ENCODE measurements around the gene KMT5B. TPM values are rescaled to one million over a fixed set of nuclear protein-coding genes. Genes with fewer than 3 reads are reported as not detected.

KMT5B gene
- total and polyA plus RNA-seq, 9 donors: 25.5 to 59.1 (median 50.4) TPM

- Histone ChIP-seq H3K36me3 (no peaks in the 10 kb centered on the region), H3K27me3 (no peaks in the 10 kb centered on the region), H3K4me3 (no peak overlapping the region), H3K27ac (no peak overlapping the region), H3K9me3 (no peaks in the 10 kb centered on the region), H3K4me1 (ENCODE audit: insufficient read depth) (peaks cover 14% of the 10 kb centered on the region)
- intact Hi-C loops (cut with DNase I): no loop called here
- 88 to 93% (median 92%) methylated on average over 3 of the region's 3 CpGs for WGBS, 3 donors
- DNase-seq: no peak
- TF ChIP-seq POLR2A (IDR thresholded peaks at IDR 0.05) (no peak), CTCF (IDR thresholded peaks at IDR 0.05) (no peak), EP300 (IDR thresholded peaks at IDR 0.05) (no peak)
Observed at GRCh38 chr11:68194675-68195294, 18.3 kb downstream of the KMT5B start.

- no peak for DNase-seq
- H3K9me3 ChIP-seq: no peaks in the 10 kb centered on the region
- no peak overlapping the region for H3K27ac ChIP-seq
- no peak overlapping the region for H3K4me3 ChIP-seq
- intact Hi-C loops (cut with DNase I): no loop called here
- 73 to 77% (median 76%) methylated on average over 5 of the region's 5 CpGs for WGBS, 3 donors
- H3K4me1 ChIP-seq (ENCODE audit: insufficient read depth): peaks cover 13% of the 10 kb centered on the region
- no peaks in the 10 kb centered on the region for H3K36me3 ChIP-seq
- H3K27me3 ChIP-seq: no peaks in the 10 kb centered on the region
- TF ChIP-seq CTCF (IDR thresholded peaks at IDR 0.05) (no peak), EP300 (IDR thresholded peaks at IDR 0.05) (no peak), POLR2A (IDR thresholded peaks at IDR 0.05) (no peak)
Observed at GRCh38 chr11:68193018-68193417, 20.1 kb downstream of the KMT5B start.

- H3K9me3 ChIP-seq: no peaks in the 10 kb centered on the region
- H3K4me3 ChIP-seq: no peak overlapping the region
- no peak for DNase-seq
- peaks cover 13% of the 10 kb centered on the region for H3K4me1 ChIP-seq (ENCODE audit: insufficient read depth)
- no peaks in the 10 kb centered on the region for H3K27me3 ChIP-seq
- no peak overlapping the region for H3K27ac ChIP-seq
- intact Hi-C loops (cut with DNase I): no loop called here
- 84 to 92% (median 89%) methylated on average over 5 of the region's 5 CpGs for WGBS, 3 donors
- H3K36me3 ChIP-seq: no peaks in the 10 kb centered on the region
- TF ChIP-seq POLR2A (IDR thresholded peaks at IDR 0.05): no peak
- TF ChIP-seq EP300 (IDR thresholded peaks at IDR 0.05): no peak
- TF ChIP-seq CTCF (IDR thresholded peaks at IDR 0.05): no peak
Observed at GRCh38 chr11:68191661-68192579, 21.2 kb downstream of the KMT5B start.

- intact Hi-C loops (cut with DNase I): loop anchor here in 1 of 4 donors (5.0 kb wide), 1 partner anchor 43 kb away; no protein-coding TSS in a partner anchor
- H3K4me3 ChIP-seq: no peak overlapping the region
- H3K27me3 ChIP-seq: no peaks in the 10 kb centered on the region
- 80 to 86% (median 80%) methylated on average over 3 of the region's 3 CpGs for WGBS, 3 donors
- peaks cover 13% of the 10 kb centered on the region for H3K4me1 ChIP-seq (ENCODE audit: insufficient read depth)
- no peak for DNase-seq
- TF ChIP-seq POLR2A (IDR thresholded peaks at IDR 0.05): no peak
- no peak for TF ChIP-seq EP300 (IDR thresholded peaks at IDR 0.05)
- no peak for TF ChIP-seq CTCF (IDR thresholded peaks at IDR 0.05)
- no peak overlapping the region for H3K27ac ChIP-seq
- H3K9me3 ChIP-seq: no peaks in the 10 kb centered on the region
- no peaks in the 10 kb centered on the region for H3K36me3 ChIP-seq
Observed at GRCh38 chr11:68189888-68190287, 23.2 kb downstream of the KMT5B start.

Measured in ovary (tissue), 9 donors.